IMR-90 (cell line): Measurements from ENCODE around the gene ATPAF1. TPM values are rescaled to one million over a fixed set of nuclear protein-coding genes. Genes with fewer than 3 reads are reported as not detected.

Experiments used
- ATAC-seq: fragments of 200-7000 bp; cut with Tn5 transposase; 2 replicates; pipeline ENCODE4 v1.9.1; 2020; ENCODE audit warnings: low read depth, mild to moderate bottlenecking, moderate library complexity
- BruUV-seq: library from RNA; stranded (reverse); fragments of 400-500 nt; replicated peaks from 2 replicates; lab custom pipeline; 2021; lab: Mats Ljungman, UMichigan
- CTCF ChIA-PET: fragments of 300-600 bp; formaldehyde crosslinking; extraction: SDS; loops from one replicate; lab custom pipeline; 2021; ENCODE audit warnings: antibody characterized with exemption; lab: Yijun Ruan, JAX
- POLR2A ChIA-PET: fragments of 300-600 bp; sonication (Branson Sonifier 250); formaldehyde crosslinking; loops from one replicate; lab custom pipeline; 2022; ENCODE audit warnings: antibody characterized with exemption; ENCODE audit not compliant: unreplicated experiment; lab: Charles Lee
- DNase-seq: peaks from one replicate; pipeline ENCODE4 v3.0.0; 2013
- H2AFZ ChIP-seq: replicated peaks from 2 replicates; pipeline ENCODE3; 2013; ENCODE audit warnings: low read length, mild to moderate bottlenecking; ENCODE audit not compliant: poor library complexity
- H2AK5ac ChIP-seq: 2 replicates; pipeline ENCODE4 v1.6.1; 2013; ENCODE audit warnings: low read depth, low read length, inconsistent platforms
- H2AK9ac ChIP-seq: replicated peaks from 2 replicates; pipeline ENCODE3; 2013; ENCODE audit warnings: mild to moderate bottlenecking, low read depth, low read length, moderate library complexity; ENCODE audit not compliant: poor library complexity
- H2BK120ac ChIP-seq: 2 replicates; pipeline ENCODE4 v1.6.1; 2013; ENCODE audit warnings: low read depth, low read length, inconsistent platforms
- H2BK15ac ChIP-seq: 3 replicates; pipeline ENCODE4 v1.6.1; 2013; ENCODE audit warnings: low read depth, low read length, inconsistent platforms
- H2BK20ac ChIP-seq: 2 replicates; pipeline ENCODE4 v1.6.1; 2013; ENCODE audit warnings: low read depth, mild to moderate bottlenecking, inconsistent platforms, low read length, moderate library complexity
- H2BK5ac ChIP-seq: 2 replicates; pipeline ENCODE4 v1.6.1; 2013; ENCODE audit warnings: mild to moderate bottlenecking, low read depth, low read length, inconsistent platforms; ENCODE audit not compliant: poor library complexity, severe bottlenecking
- H3K14ac ChIP-seq: replicated peaks from 2 replicates; pipeline ENCODE4 v1.6.1; 2013; ENCODE audit warnings: low read depth, low read length, inconsistent platforms
- H3K18ac ChIP-seq: 2 replicates; pipeline ENCODE4 v1.6.1; 2013; ENCODE audit warnings: low read depth, low read length, control low read depth
- H3K23ac ChIP-seq: 2 replicates; pipeline ENCODE4 v1.6.1; 2013; ENCODE audit warnings: low read depth, low read length, inconsistent platforms
- H3K27ac ChIP-seq: 2 replicates; pipeline ENCODE4 v1.5.1; 2013; ENCODE audit warnings: mild to moderate bottlenecking, control low read depth, low read length; ENCODE audit not compliant: insufficient read depth
- H3K27me3 ChIP-seq: 2 replicates; pipeline ENCODE4 v1.6.1; 2013; ENCODE audit warnings: low read length; ENCODE audit not compliant: control insufficient read depth, insufficient read depth
- H3K36me3 ChIP-seq: 2 replicates; pipeline ENCODE4 v1.6.1; 2013; ENCODE audit warnings: low read length, mixed read lengths; ENCODE audit not compliant: control insufficient read depth, insufficient read depth
- H3K4ac ChIP-seq: 2 replicates; pipeline ENCODE4 v1.6.1; 2013; ENCODE audit warnings: low read depth, low read length, inconsistent platforms
- H3K4me1 ChIP-seq: 2 replicates; pipeline ENCODE4 v1.6.1; 2013; ENCODE audit warnings: low read length, mixed read lengths; ENCODE audit not compliant: control insufficient read depth, insufficient read depth
- H3K4me2 ChIP-seq: 2 replicates; pipeline ENCODE4 v1.6.1; 2013; ENCODE audit warnings: low read depth, mild to moderate bottlenecking, control low read depth, low read length, moderate library complexity
- H3K4me3 ChIP-seq: 2 replicates; pipeline ENCODE4 v1.5.1; 2013; ENCODE audit warnings: low read depth, mild to moderate bottlenecking, control low read depth, low read length, moderate library complexity; ENCODE audit not compliant: insufficient read depth
- H3K56ac ChIP-seq: 2 replicates; pipeline ENCODE4 v1.6.1; 2013; ENCODE audit warnings: low read length, inconsistent platforms; ENCODE audit not compliant: insufficient read depth; ENCODE audit errors: extremely low read depth
- H3K79me1 ChIP-seq, 2 experiments: 2 replicates each; pipeline ENCODE4 v1.6.1; 2013; ENCODE audit warnings: low read length in 2 of 2, inconsistent platforms in 1 of 2, low read depth in 1 of 2
- H3K9ac ChIP-seq: 2 replicates; pipeline ENCODE4 v1.6.1; 2013; ENCODE audit warnings: low read depth, low read length, control low read depth
- H3K9me1 ChIP-seq: 2 replicates; pipeline ENCODE4 v1.6.1; 2013; ENCODE audit warnings: low read length, inconsistent platforms; ENCODE audit not compliant: insufficient read depth
- H3K9me3 ChIP-seq: 2 replicates; pipeline ENCODE4 v1.6.1; 2013; ENCODE audit warnings: low read length; ENCODE audit not compliant: control insufficient read depth, insufficient read depth
- H4K20me1 ChIP-seq: 2 replicates; pipeline ENCODE4 v1.6.1; 2013; ENCODE audit warnings: low read length, inconsistent platforms; ENCODE audit not compliant: insufficient read depth
- H4K5ac ChIP-seq: 2 replicates; pipeline ENCODE4 v1.6.1; 2013; ENCODE audit warnings: mild to moderate bottlenecking, low read depth, low read length, control low read depth
- H4K8ac ChIP-seq, 2 experiments: 2 replicates each; pipeline ENCODE4 v1.6.1; 2013; ENCODE audit warnings: low read depth in 2 of 2, low read length in 2 of 2, control low read depth in 1 of 2, inconsistent platforms in 1 of 2
- H4K91ac ChIP-seq: 2 replicates; pipeline ENCODE4 v1.6.1; 2013; ENCODE audit warnings: low read depth, low read length, inconsistent platforms; ENCODE audit not compliant: insufficient read depth
- BHLHE40 ChIP-seq: fragments of 150-350 bp; IDR thresholded peaks from 2 replicates; pipeline ENCODE4 v1.6.1; 2016; ENCODE audit warnings: mild to moderate bottlenecking, low read depth, low read length
- CEBPB ChIP-seq: IDR thresholded peaks from 2 replicates; pipeline ENCODE4 v1.6.1; 2012; ENCODE audit warnings: low read depth, low read length, improper control_type of control experiment
- CHD1 ChIP-seq: IDR thresholded peaks from 2 replicates; pipeline ENCODE4 v1.6.1; 2012; ENCODE audit warnings: low read depth, low read length, improper control_type of control experiment
- CTCF ChIP-seq: conservative IDR thresholded peaks from 2 replicates; pipeline ENCODE4 v1.5.1; 2012; ENCODE audit warnings: mild to moderate bottlenecking, low read depth, low read length, improper control_type of control experiment
- ELK1 ChIP-seq: fragments of 150-350 bp; IDR thresholded peaks from 2 replicates; pipeline ENCODE4 v1.6.1; 2016; ENCODE audit warnings: low read depth, mild to moderate bottlenecking, low read length, moderate library complexity, borderline replicate concordance
- FOS ChIP-seq: fragments of 150-350 bp; IDR thresholded peaks from 2 replicates; pipeline ENCODE4 v1.6.1; 2016; ENCODE audit warnings: low read depth, low read length
- MAFK ChIP-seq: IDR thresholded peaks from 2 replicates; pipeline ENCODE4 v1.6.1; 2012; ENCODE audit warnings: low read depth, low read length, improper control_type of control experiment
- MAZ ChIP-seq: IDR thresholded peaks from 2 replicates; pipeline ENCODE4 v1.6.1; 2012; ENCODE audit warnings: low read depth, mild to moderate bottlenecking, low read length, improper control_type of control experiment, moderate library complexity, borderline replicate concordance
- MXI1 ChIP-seq: IDR thresholded peaks from 2 replicates; pipeline ENCODE4 v1.6.1; 2012; ENCODE audit warnings: low read depth, mild to moderate bottlenecking, low read length, moderate library complexity, borderline replicate concordance
- NFE2L2 ChIP-seq: fragments of 150-350 bp; IDR thresholded peaks from 2 replicates; pipeline ENCODE4 v1.6.1; 2016; ENCODE audit warnings: low read depth, mild to moderate bottlenecking, low read length
- POLR2A ChIP-seq: IDR thresholded peaks from 2 replicates; pipeline ENCODE4 v1.6.1; 2012; ENCODE audit warnings: mild to moderate bottlenecking, low read depth, low read length
- RAD21 ChIP-seq: IDR thresholded peaks from 2 replicates; pipeline ENCODE4 v1.6.1; 2012; ENCODE audit warnings: low read length, improper control_type of control experiment
- RCOR1 ChIP-seq: IDR thresholded peaks from 2 replicates; pipeline ENCODE4 v1.6.1; 2012; ENCODE audit warnings: mild to moderate bottlenecking, low read length, improper control_type of control experiment; ENCODE audit not compliant: insufficient replicate concordance
- RFX5 ChIP-seq: IDR thresholded peaks from 2 replicates; pipeline ENCODE4 v1.8.0; 2012; ENCODE audit warnings: low read depth, mild to moderate bottlenecking, low read length, moderate library complexity
- SMC3 ChIP-seq: fragments of 150-350 bp; IDR thresholded peaks from 2 replicates; pipeline ENCODE4 v1.6.1; 2016; ENCODE audit warnings: low read depth, mild to moderate bottlenecking, antibody characterized with exemption, low read length, moderate library complexity
- USF2 ChIP-seq: fragments of 150-350 bp; IDR thresholded peaks from 2 replicates; pipeline ENCODE4 v1.6.1; 2017; ENCODE audit warnings: mild to moderate bottlenecking, antibody characterized with exemption, low read length, low read depth
- WGBS, 2 experiments: methylation state at CpG; one replicate each; pipeline versions ENCODE4 v1.1.5 to v1.1.7; 2013; ENCODE audit warnings: missing lambda C conversion rate in 2 of 2; ENCODE audit not compliant: insufficient read length in 1 of 2; ENCODE audit errors: extremely low coverage in 2 of 2; 5-methylcytosine and 5-hydroxymethylcytosine counted together
- dilution Hi-C: fragments of 300-500 bp; cut with HindIII; formaldehyde crosslinking; loops from one replicate; pipeline ENCODE4 v1.14.3; 2018; ENCODE audit warnings: low sequenced_read_pairs; ENCODE audit not compliant: unreplicated experiment
- in situ Hi-C: fragments of 300-500 bp; cut with MboI; formaldehyde crosslinking; loops from 3 replicates; pipeline ENCODE4 v1.14.3; 2019; ENCODE audit warnings: low sequenced_read_pairs, inconsistent platforms, mixed read lengths
- intact Hi-C: fragments of 100-400 bp; cut with micrococcal nuclease; formaldehyde crosslinking; loops from 2 replicates; pipeline ENCODE4 v1.10.0; 2022
- polyA plus RNA-seq, 3 experiments: library from polyadenylated mRNA; depleted of rRNA; stranded (reverse); fragments of >200 nt; gene quantifications; 2 replicates each; pipeline ENCODE4 v1.2.3, GENCODE V29; 2012; ENCODE audit warnings: low replicate concordance in 1 of 3
- total RNA-seq: library from RNA; depleted of rRNA; stranded (reverse); fragments of >200 nt; gene quantifications from 2 replicates; pipeline ENCODE4 v1.2.3, GENCODE V29; 2012

ATPAF1 gene
- total and polyA plus RNA-seq, 2 of the 4 experiments (the other 2 are of a cell fraction) = 55.5 to 80.3 TPM

GRCh38 chr1:46605232-46605631 is 62.9 kb downstream of the ATPAF1 start:
- H3K4me2 ChIP-seq = no peak overlapping the region
- DNase-seq (no peak), ATAC-seq (no peak)
- H3K36me3 ChIP-seq = peaks cover 21% of the 10 kb centered on the region
- no peak overlapping the region for H3K4me3 ChIP-seq
- H3K4me1 ChIP-seq = peaks cover 6% of the 10 kb centered on the region
- no peak overlapping the region for H2BK20ac ChIP-seq
- ChIA-PET CTCF (interaction anchor here (0.6 to 1.9 kb wide), 2 partner anchors 11 to 1058 kb away, joined by 3 to 4 read pairs; partner anchors contain the start of gene MOB3C), POLR2A (no interaction called here)
- H2BK15ac ChIP-seq = no peak overlapping the region
- H3K79me1 ChIP-seq = peaks cover 16 to 46% of the 10 kb centered on the region in 2 experiments
- H2BK5ac ChIP-seq = no peak overlapping the region
- no CpG with 5 or more reads among the region's 2 CpGs for WGBS, 2 experiments
- no peak overlapping the region for H4K91ac ChIP-seq
- no peak overlapping the region for H3K27ac ChIP-seq
- H2AFZ ChIP-seq = no peak overlapping the region
- no peak overlapping the region for H4K5ac ChIP-seq
- no peak overlapping the region for H4K8ac ChIP-seq
- no peak overlapping the region for H2AK5ac ChIP-seq
- no peak overlapping the region for H3K14ac ChIP-seq
- no peaks in the 10 kb centered on the region for H3K27me3 ChIP-seq
- no peak overlapping the region for H3K18ac ChIP-seq
- in situ Hi-C loops = no loop called here
- no peak overlapping the region for H3K23ac ChIP-seq
- peaks cover 25% of the 10 kb centered on the region for H3K9me1 ChIP-seq
- no peak overlapping the region for H3K4ac ChIP-seq
- dilution Hi-C loops = no loop called here
- intact Hi-C loops = no loop called here
- H3K9ac ChIP-seq = no peak overlapping the region
- TF ChIP-seq MAZ (no peak), CTCF (no peak), POLR2A (no peak), RCOR1 (no peak), CHD1 (no peak), NFE2L2 (no peak), ELK1 (no peak), FOS (no peak), RFX5 (no peak), RAD21 (no peak), CEBPB (no peak), MAFK (no peak), SMC3 (no peak), MXI1 (no peak), BHLHE40 (no peak), USF2 (no peak)
- BruUV-seq = no TSS peak
- no peak overlapping the region for H3K56ac ChIP-seq
- H2AK9ac ChIP-seq = no peak overlapping the region
- H4K20me1 ChIP-seq = peaks cover 3% of the 10 kb centered on the region; the same call in 1 of the 2 replicates
- H2BK120ac ChIP-seq = no peak overlapping the region
- H3K9me3 ChIP-seq = no peaks in the 10 kb centered on the region
